ENCODE data around the gene ACOXL.

GRCh38 chr2:110771547-110772382 lies 39.4 kb downstream of the ACOXL start:
- TF ChIP-seq POLR2A (IDR thresholded peaks at IDR 0.05; ENCODE audit: control extremely low read depth in 1 of 2, low read depth in 2 of 2, low read length in 2 of 2) (no peak), EZH2 (IDR thresholded peaks at IDR 0.05; ENCODE audit: low read depth, low read length, severe bottlenecking) (no peak), CTCF (IDR thresholded peaks at IDR 0.05; ENCODE audit: control extremely low read depth in 1 of 3, insufficient read depth in 1 of 3, low read depth in 1 of 3, low read length in 3 of 3) (no peak), TBP (IDR thresholded peaks at IDR 0.05; ENCODE audit: low read depth, low read length) (no peak), SAP30 (IDR thresholded peaks at IDR 0.05; ENCODE audit: insufficient read depth, insufficient replicate concordance, low read length) (no peak), POLR2AphosphoS5 (IDR thresholded peaks at IDR 0.05; ENCODE audit: low read depth, low read length) (no peak), SIN3A (conservative IDR thresholded peaks at IDR 0.05 in 1 of 2, IDR thresholded peaks at IDR 0.05 in 1 of 2; ENCODE audit: low read depth in 1 of 2, low read length in 2 of 2) (no peak; a peak in 1 of 4 replicates), ASH2L (IDR thresholded peaks at IDR 0.05; ENCODE audit: low read length) (no peak), MAX (IDR thresholded peaks at IDR 0.05) (0 out of 2 replicates have a peak, but pooled peaks have one; percentile 11), BCL11A (IDR thresholded peaks at IDR 0.05; ENCODE audit: low read depth in 2 of 2, low read length in 2 of 2) (no peak), YY1 (IDR thresholded peaks at IDR 0.05; ENCODE audit: low read depth, low read length) (no peak), USF2 (IDR thresholded peaks at IDR 0.05; ENCODE audit: low read length) (no peak), JUND (IDR thresholded peaks at IDR 0.05; ENCODE audit: low read length) (no peak)
